Islet precursor cell (in vitro differentiated cells): ENCODE results near the gene DENND4B.

Source experiments
- DNase-seq: peaks from one replicate; pipeline ENCODE4 v3.0.0-alpha.2; 2018

Gene DENND4B

GRCh38 chr1:153880962-153881361, 65.6 kb downstream of the DENND4B start:
- DNase-seq = no peak

- no peak for DNase-seq
Measured at GRCh38 chr1:153880024-153880423, 66.5 kb downstream of the DENND4B start.
